ENCODE results near the gene CD46. TPM values are rescaled to one million over a fixed set of nuclear protein-coding genes. Genes with fewer than 3 reads are reported as not detected.

CD46 gene
- total and polyA plus RNA-seq, 10 of the 15 experiments (the other 5 are each of a cell fraction or from before 2014, with no cell fraction given) = 61.1 to 198 (median 81.4) TPM

DNA sequence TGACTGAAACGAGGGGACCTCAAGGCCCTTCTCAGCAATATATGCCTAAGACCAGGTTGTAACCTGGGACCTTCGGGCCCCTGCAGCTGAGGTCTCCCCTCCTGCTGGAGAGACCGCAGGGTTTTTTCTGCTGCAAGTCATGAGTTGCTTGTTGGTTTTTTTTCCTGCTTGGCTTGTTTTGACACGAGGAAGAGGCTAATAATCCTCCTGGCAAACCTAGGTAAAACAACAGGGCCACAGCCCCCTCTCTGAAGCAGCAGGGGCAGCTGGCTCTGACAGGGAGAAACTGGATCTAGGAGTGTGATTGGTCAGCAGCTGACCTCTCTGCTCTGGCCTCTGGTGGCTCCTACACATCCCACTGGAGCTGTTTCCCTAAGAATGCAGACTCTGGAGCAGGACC lies 90.0 kb downstream of the CD46 start:
- H3K4me2 ChIP-seq (ENCODE audit: control insufficient read depth, insufficient read depth) = no peak overlapping the region
- DNase-seq (ENCODE audit: low read depth, low spot score) (no peak), ATAC-seq (no peak), FAIRE-seq (no peak)
- CTCF ChIA-PET = interaction anchor here (0.9 to 26.0 kb wide), 5 partner anchors 13 to 44 kb away, joined by 3 to 821 read pairs (median 4); no protein-coding TSS in a partner anchor
- POLR2A ChIA-PET = interaction anchor here (1.2 to 2.4 kb wide), 2 partner anchors 19 kb away, joined by 3 to 7 read pairs; no protein-coding TSS in a partner anchor
- RAD21 ChIA-PET (ENCODE audit: unreplicated experiment) = interaction anchor here (1.2 to 1.4 kb wide), 2 partner anchors 27 to 43 kb away, joined by 4 to 5 read pairs; no protein-coding TSS in a partner anchor
- no TSS peak for BruUV-seq (replicated peaks)
- peaks cover 6% of the 10 kb centered on the region for H3K4me1 ChIP-seq (ENCODE audit: control insufficient read depth, insufficient read depth, low read length)
- no peak overlapping the region for H3K9ac ChIP-seq (ENCODE audit: control insufficient read depth, insufficient read depth, low read length)
- SMC1A ChIA-PET (ENCODE audit: uncharacterized antibody, unreplicated experiment) = interaction anchor here (1.0 to 2.3 kb wide), 4 partner anchors 9 to 28 kb away, joined by 3 to 5 read pairs (median 3); no protein-coding TSS in a partner anchor
- intact Hi-C loops (cut with micrococcal nuclease; ENCODE audit: unreplicated experiment) = no loop called here
- H3K4me3 ChIP-seq = no peak overlapping the region
- no peaks in the 10 kb centered on the region for H3K27me3 ChIP-seq (replicated peaks in 1 of 2; ENCODE audit: control insufficient read depth in 2 of 2, insufficient read depth in 2 of 2, low read length in 1 of 2)
- in situ Hi-C loops (cut with MboI) = no loop called here
- peaks cover 0 to 6% of the 10 kb centered on the region in 2 experiments; a peak in 2 of 4 replicates for H3K36me3 ChIP-seq (ENCODE audit: control insufficient read depth in 2 of 2, insufficient read depth in 2 of 2, low read length in 1 of 2)
- no peaks in the 10 kb centered on the region; the same call in 1 of the 2 replicates for H4K20me1 ChIP-seq (ENCODE audit: control insufficient read depth, insufficient read depth)
- H3K9me3 ChIP-seq (replicated peaks; ENCODE audit: control insufficient read depth, insufficient read depth, low read length) = no peaks in the 10 kb centered on the region; the same call in 2 of the 3 replicates
- no peaks in the 10 kb centered on the region; the same call in 1 of the 2 replicates for H3K79me2 ChIP-seq (ENCODE audit: control insufficient read depth, insufficient read depth, low read length)
- no peak for TF ChIP-seq TCF3 (IDR thresholded peaks at IDR 0.05; ENCODE audit: borderline replicate concordance, insufficient read depth, low read depth, low read length)
- 0 out of 2 replicates have a peak, but pooled peaks have one; percentile 14 for TF ChIP-seq RUNX3 (IDR thresholded peaks at IDR 0.05; ENCODE audit: low read length)
- no peak overlapping the region for H3K27ac ChIP-seq (ENCODE audit: control insufficient read depth, insufficient read depth)
- WGBS (ENCODE audit: insufficient coverage, insufficient replicate concordance, low lambda C conversion rate, missing lambda C conversion rate) = 75% methylated on average over 4 of the region's 4 CpGs
- H2AFZ ChIP-seq (ENCODE audit: control insufficient read depth, low read depth, low read length) = no peak overlapping the region

DNA sequence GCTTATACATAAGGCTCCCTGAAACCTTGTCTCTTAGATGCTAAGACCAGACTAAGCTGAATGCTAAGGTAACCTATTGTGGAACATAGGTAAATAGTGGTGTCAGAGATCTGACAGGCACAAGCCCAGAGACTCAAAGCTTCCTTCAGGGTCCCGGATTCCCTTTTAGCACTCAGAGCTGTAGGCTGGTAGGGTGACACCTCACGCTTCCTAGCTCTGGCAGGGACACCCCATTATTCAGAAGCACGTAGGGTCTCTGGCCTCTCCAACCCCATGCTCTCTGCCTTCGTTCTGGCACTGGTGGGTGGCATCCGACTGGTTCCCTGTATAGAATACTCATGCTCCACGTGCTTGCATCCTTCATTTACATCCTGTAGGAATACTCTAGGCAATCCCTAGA lies 90.7 kb downstream of the CD46 start:
- no peak overlapping the region for H3K27ac ChIP-seq (ENCODE audit: control insufficient read depth, insufficient read depth)
- ATAC-seq = no peak
- peaks cover 0 to 6% of the 10 kb centered on the region in 2 experiments; a peak in 2 of 4 replicates for H3K36me3 ChIP-seq (ENCODE audit: control insufficient read depth in 2 of 2, insufficient read depth in 2 of 2, low read length in 1 of 2)
- ChIA-PET SMC1A (ENCODE audit: uncharacterized antibody, unreplicated experiment) (interaction anchor here (1.0 to 2.3 kb wide), 5 partner anchors 10 to 27 kb away, joined by 3 to 5 read pairs (median 3); no protein-coding TSS in a partner anchor), RAD21 (ENCODE audit: unreplicated experiment) (interaction anchor here (1.2 to 1.4 kb wide), 2 partner anchors 26 to 43 kb away, joined by 4 to 5 read pairs; no protein-coding TSS in a partner anchor), POLR2A (interaction anchor here (0.6 to 2.4 kb wide), 3 partner anchors 10 to 25 kb away, joined by 3 to 7 read pairs (median 4); no protein-coding TSS in a partner anchor), CTCF (interaction anchor here (1.0 to 26.0 kb wide), 4 partner anchors 13 to 45 kb away, joined by 3 to 821 read pairs (median 4); no protein-coding TSS in a partner anchor)
- no peaks in the 10 kb centered on the region; the same call in 2 of the 3 replicates for H3K9me3 ChIP-seq (replicated peaks; ENCODE audit: control insufficient read depth, insufficient read depth, low read length)
- peaks cover 6% of the 10 kb centered on the region for H3K4me1 ChIP-seq (ENCODE audit: control insufficient read depth, insufficient read depth, low read length)
- in situ Hi-C loops (cut with MboI) (no loop called here), intact Hi-C loops (cut with micrococcal nuclease; ENCODE audit: unreplicated experiment) (no loop called here)
- no peaks in the 10 kb centered on the region; the same call in 1 of the 2 replicates for H4K20me1 ChIP-seq (ENCODE audit: control insufficient read depth, insufficient read depth)
- no peak overlapping the region for H3K9ac ChIP-seq (ENCODE audit: control insufficient read depth, insufficient read depth, low read length)
- H3K4me2 ChIP-seq (ENCODE audit: control insufficient read depth, insufficient read depth) = no peak overlapping the region
- no peak for DNase-seq (ENCODE audit: low read depth, low spot score)
- FAIRE-seq = no peak
- BruUV-seq (replicated peaks) = no TSS peak
- H3K79me2 ChIP-seq (ENCODE audit: control insufficient read depth, insufficient read depth, low read length) = no peaks in the 10 kb centered on the region; the same call in 1 of the 2 replicates
- no peak overlapping the region for H3K4me3 ChIP-seq
- H3K27me3 ChIP-seq (replicated peaks in 1 of 2; ENCODE audit: control insufficient read depth in 2 of 2, insufficient read depth in 2 of 2, low read length in 1 of 2) = no peaks in the 10 kb centered on the region
- no peak overlapping the region for H2AFZ ChIP-seq (ENCODE audit: control insufficient read depth, low read depth, low read length)
- TF ChIP-seq NFYB (IDR thresholded peaks at IDR 0.05; ENCODE audit: insufficient read depth, low read depth, low read length) = no peak
- TF ChIP-seq IKZF1 (conservative IDR thresholded peaks at IDR 0.05) = no peak
- TF ChIP-seq FOXM1 (IDR thresholded peaks at IDR 0.05; ENCODE audit: low read depth, low read length) = no peak
- TF ChIP-seq BCL11A (IDR thresholded peaks at IDR 0.05; ENCODE audit: low read depth, low read length) = no peak
- 82% methylated on average over 6 of the region's 6 CpGs for WGBS (ENCODE audit: insufficient coverage, insufficient replicate concordance, low lambda C conversion rate, missing lambda C conversion rate)
